H1 (cell line): ENCODE results near the gene SOX8.

ENCODE experiments used
- ASH2L ChIP-seq: fragments of 200-600, 300-600 bp; sonication (generic); IDR thresholded peaks from one replicate; pipeline ENCODE4 v1.7.1; 2017; ENCODE audit warnings: low read length
- CTCF ChIP-seq, 3 experiments: IDR thresholded peaks; 1 replicate in 2 of 3; 2 replicates in 1 of 3; pipeline versions ENCODE4 v1.5.1 to v1.6.1; 2011; ENCODE audit warnings: low read length in 3 of 3, mild to moderate bottlenecking in 3 of 3, inconsistent platforms in 2 of 3, low read depth in 1 of 3, moderate library complexity in 1 of 3; ENCODE audit not compliant: insufficient read depth in 1 of 3; ENCODE audit errors: control extremely low read depth in 1 of 3
- HDAC2 ChIP-seq, 2 experiments: fragments of 300-600 bp in 1 of 2; sonication (generic) in 1 of 2; IDR thresholded peaks; 2 replicates each; pipeline ENCODE4 v1.6.1; 2011 to 2012; ENCODE audit warnings: low read depth in 2 of 2, low read length in 2 of 2, mild to moderate bottlenecking in 2 of 2, moderate library complexity in 2 of 2, borderline replicate concordance in 1 of 2, inconsistent platforms in 1 of 2
- SIN3A ChIP-seq, 2 experiments: IDR thresholded peaks in 1 of 2; conservative IDR thresholded peaks in 1 of 2; 2 replicates each; pipeline ENCODE4 v1.6.1; 2011 to 2012; ENCODE audit warnings: low read length in 2 of 2, improper control_type of control experiment in 1 of 2, low read depth in 1 of 2, mild to moderate bottlenecking in 1 of 2
- TF ChIP-seq, protein P1 (sequence below): IDR thresholded peaks from 2 replicates; pipeline ENCODE4 v1.6.1; 2012; ENCODE audit warnings: inconsistent platforms

GRCh38 chr16:977896-978295, 3.7 kb upstream of the SOX8 start:
- TF ChIP-seq HDAC2 (IDR thresholded peaks at IDR 0.05; ENCODE audit: borderline replicate concordance in 1 of 2, low read depth in 2 of 2, low read length in 2 of 2) (no peak), CTCF (IDR thresholded peaks at IDR 0.05; ENCODE audit: control extremely low read depth in 1 of 3, insufficient read depth in 1 of 3, low read depth in 1 of 3, low read length in 3 of 3) (no peak), ASH2L (no peak), SIN3A (conservative IDR thresholded peaks at IDR 0.05 in 1 of 2, IDR thresholded peaks at IDR 0.05 in 1 of 2; ENCODE audit: low read depth in 1 of 2, low read length in 2 of 2) (no peak)
- TF ChIP-seq, protein P1, sequence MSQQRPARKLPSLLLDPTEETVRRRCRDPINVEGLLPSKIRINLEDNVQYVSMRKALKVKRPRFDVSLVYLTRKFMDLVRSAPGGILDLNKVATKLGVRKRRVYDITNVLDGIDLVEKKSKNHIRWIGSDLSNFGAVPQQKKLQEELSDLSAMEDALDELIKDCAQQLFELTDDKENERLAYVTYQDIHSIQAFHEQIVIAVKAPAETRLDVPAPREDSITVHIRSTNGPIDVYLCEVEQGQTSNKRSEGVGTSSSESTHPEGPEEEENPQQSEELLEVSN: no peak
